HEK293T (cell line): ENCODE measurements around the gene MTHFD2.

Experiments used
- CTCF ChIA-PET: fragments of 350-600 bp; formaldehyde crosslinking; extraction: SDS; loops from one replicate; lab custom pipeline; 2021; ENCODE audit warnings: antibody characterized with exemption, inconsistent platforms; lab: Yijun Ruan, JAX
- POLR2A ChIA-PET: fragments of 350-600 bp; formaldehyde crosslinking; extraction: SDS; loops from one replicate; lab custom pipeline; 2020; ENCODE audit warnings: antibody characterized with exemption, inconsistent platforms; lab: Yijun Ruan, JAX
- DNase-seq: peaks from one replicate; pipeline ENCODE4 v3.0.0; 2012; ENCODE audit warnings: mixed read lengths; ENCODE audit errors: extremely low spot score
- ARNT ChIP-seq: fragments of 450-650 bp; IDR thresholded peaks from 2 replicates; pipeline ENCODE4 v1.6.1; 2017; ENCODE audit warnings: mild to moderate bottlenecking
- BHLHE40 ChIP-seq: fragments of 450-650 bp; IDR thresholded peaks from 2 replicates; pipeline ENCODE4 v1.6.1; 2016; ENCODE audit warnings: mild to moderate bottlenecking, moderate library complexity, borderline replicate concordance
- CTBP1 ChIP-seq: fragments of 450-650 bp; IDR thresholded peaks from 2 replicates; pipeline ENCODE4 v1.6.1; 2016; ENCODE audit warnings: borderline replicate concordance
- ELF4 ChIP-seq: fragments of 450-650 bp; IDR thresholded peaks from 2 replicates; pipeline ENCODE4 v1.6.1; 2017; ENCODE audit warnings: antibody characterized with exemption
- FOXA1 ChIP-seq: fragments of 450-650 bp; IDR thresholded peaks from 2 replicates; pipeline ENCODE4 v1.6.1; 2016; ENCODE audit warnings: mild to moderate bottlenecking
- FOXK2 ChIP-seq: fragments of 450-650 bp; IDR thresholded peaks from 2 replicates; pipeline ENCODE4 v1.6.1; 2016; ENCODE audit warnings: mild to moderate bottlenecking
- FOXM1 ChIP-seq: fragments of 450-650 bp; IDR thresholded peaks from 2 replicates; pipeline ENCODE4 v1.6.1; 2017; ENCODE audit warnings: mild to moderate bottlenecking, borderline replicate concordance
- HDGF ChIP-seq: fragments of 450-650 bp; IDR thresholded peaks from 2 replicates; pipeline ENCODE4 v1.6.1; 2017; ENCODE audit warnings: antibody characterized with exemption, borderline replicate concordance
- L3MBTL2 ChIP-seq: fragments of 450-650 bp; conservative IDR thresholded peaks from 2 replicates; pipeline ENCODE4 v1.6.1; 2016; ENCODE audit warnings: mild to moderate bottlenecking
- LEF1 ChIP-seq: fragments of 450-650 bp; IDR thresholded peaks from 2 replicates; pipeline ENCODE4 v1.6.1; 2017; ENCODE audit warnings: mild to moderate bottlenecking, borderline replicate concordance
- NFRKB ChIP-seq: fragments of 450-650 bp; IDR thresholded peaks from 2 replicates; pipeline ENCODE4 v1.6.1; 2016; ENCODE audit warnings: mild to moderate bottlenecking, moderate library complexity
- PKNOX1 ChIP-seq: fragments of 450-650 bp; IDR thresholded peaks from 2 replicates; pipeline ENCODE4 v1.6.1; 2016
- SP1 ChIP-seq: fragments of 450-650 bp; IDR thresholded peaks from 2 replicates; pipeline ENCODE4 v1.6.1; 2017
- SUZ12 ChIP-seq: fragments of 450-650 bp; IDR thresholded peaks from 2 replicates; pipeline ENCODE4 v1.6.1; 2016; ENCODE audit warnings: mild to moderate bottlenecking
- TARDBP ChIP-seq: fragments of 450-650 bp; IDR thresholded peaks from 2 replicates; pipeline ENCODE4 v1.6.1; 2016
- ZNF384 ChIP-seq: fragments of 450-650 bp; IDR thresholded peaks from 2 replicates; pipeline ENCODE4 v1.6.1; 2016

MTHFD2 gene

GRCh38 chr2:74260495-74260894 is 62.1 kb downstream of the MTHFD2 start:
- DNase-seq: no peak
- no peak for TF ChIP-seq CTBP1
- no peak for TF ChIP-seq FOXA1
- no peak for TF ChIP-seq HDGF
- TF ChIP-seq SP1: no peak
- no peak for TF ChIP-seq FOXK2
- TF ChIP-seq ELF4: no peak
- TF ChIP-seq FOXM1: no peak
- TF ChIP-seq TARDBP: no peak
- no peak for TF ChIP-seq BHLHE40
- no peak for TF ChIP-seq L3MBTL2
- TF ChIP-seq ZNF384: no peak
- no peak for TF ChIP-seq ARNT
- no peak for TF ChIP-seq SUZ12
- TF ChIP-seq NFRKB: no peak
- no peak for TF ChIP-seq LEF1
- TF ChIP-seq PKNOX1: no peak
- CTCF ChIA-PET: interaction anchor here (1.0 kb wide), 1 partner anchor 10 kb away, joined by 3 read pairs; no protein-coding TSS in a partner anchor
- POLR2A ChIA-PET: no interaction called here

GRCh38 chr2:74261204-74261864 is 62.9 kb downstream of the MTHFD2 start:
- CTCF ChIA-PET: interaction anchor here (1.2 kb wide), 1 partner anchor 12 kb away, joined by 3 read pairs; no protein-coding TSS in a partner anchor
- TF ChIP-seq PKNOX1 (no peak), CTBP1 (no peak), SP1 (no peak), LEF1 (no peak), FOXK2 (no peak), FOXM1 (no peak), NFRKB (no peak), L3MBTL2 (no peak), FOXA1 (no peak), ELF4 (no peak), HDGF (no peak), TARDBP (no peak), SUZ12 (no peak), ARNT (no peak)
- POLR2A ChIA-PET: interaction anchor here (0.9 kb wide), 1 partner anchor 197 kb away, joined by 3 read pairs; no protein-coding TSS in a partner anchor
- DNase-seq: no peak

- CTCF ChIA-PET: interaction anchor here (0.6 kb wide), 1 partner anchor 15 kb away, joined by 3 read pairs; no protein-coding TSS in a partner anchor
- TF ChIP-seq BHLHE40: no peak
- no peak for TF ChIP-seq HDGF
- no peak for TF ChIP-seq CTBP1
- TF ChIP-seq L3MBTL2: no peak
- TF ChIP-seq SUZ12: no peak
- TF ChIP-seq TARDBP: no peak
- TF ChIP-seq ZNF384: no peak
- no peak for TF ChIP-seq FOXA1
- TF ChIP-seq SP1: no peak
- TF ChIP-seq ELF4: no peak
- no peak for TF ChIP-seq FOXK2
- TF ChIP-seq LEF1: no peak
- no peak for TF ChIP-seq PKNOX1
- POLR2A ChIA-PET: no interaction called here
- DNase-seq: no peak
These were observed 64.3 kb downstream of the MTHFD2 start for GRCh38 chr2:74262681-74263080.

- ChIA-PET CTCF (no interaction called here), POLR2A (no interaction called here)
- no peak for DNase-seq
- TF ChIP-seq SP1: no peak
- TF ChIP-seq L3MBTL2: no peak
- no peak for TF ChIP-seq ARNT
These were observed 65.9 kb downstream of the MTHFD2 start for GRCh38 chr2:74264281-74264680.

GRCh38 chr2:74267068-74267467 is 68.7 kb downstream of the MTHFD2 start:
- peak; percentile 58 for DNase-seq
- POLR2A ChIA-PET: no interaction called here
- no peak for TF ChIP-seq ZNF384
- 0 out of 2 replicates have a peak, but pooled peaks have one; percentile 8 for TF ChIP-seq PKNOX1
- TF ChIP-seq BHLHE40: no peak
- CTCF ChIA-PET: interaction anchor here (1.0 kb wide), 1 partner anchor 17 kb away, joined by 6 read pairs; no protein-coding TSS in a partner anchor
